ENCODE data around the gene BRI3BP.

The BRI3BP gene

DNA sequence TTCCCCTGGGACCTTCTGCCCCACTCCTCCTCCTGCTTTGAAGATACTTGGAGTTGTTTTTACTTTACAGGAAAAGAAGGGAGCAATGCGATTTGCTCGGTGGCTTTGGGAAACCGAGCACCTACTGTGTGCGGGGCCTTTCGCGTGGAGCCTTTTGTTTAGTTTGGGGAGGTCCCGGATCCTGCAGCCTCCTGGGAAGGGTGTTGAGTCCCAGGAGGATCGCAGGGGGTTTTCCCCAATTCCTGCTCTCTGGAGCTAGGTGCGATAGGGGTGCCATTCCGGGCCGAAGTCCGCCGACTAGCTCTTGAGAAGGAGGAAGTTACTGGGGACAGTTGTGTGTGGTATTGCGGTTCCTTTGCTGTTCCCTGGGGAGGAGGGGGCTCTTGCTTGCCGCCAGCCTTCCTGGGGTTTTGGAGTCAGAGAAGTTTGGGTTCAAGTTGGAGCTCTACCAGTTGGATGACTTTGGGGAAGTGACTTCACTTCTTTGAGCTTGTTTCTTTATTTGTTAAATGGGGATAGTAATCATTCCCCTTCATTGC, 1.1 kb downstream of the BRI3BP start:
- no peaks in the 10 kb centered on the region; the same call in 1 of the 2 replicates for H3K36me3 ChIP-seq (ENCODE audit: control insufficient read depth, insufficient read depth, low read length)
- no peaks in the 10 kb centered on the region for H3K27me3 ChIP-seq (replicated peaks; ENCODE audit: control insufficient read depth, insufficient read depth, low read length)
- DNase-seq (ENCODE audit: extremely low read depth, insufficient read length) = no peak
- H3K4me3 ChIP-seq (replicated peaks; ENCODE audit: low read depth, low read length) = peak overlapping the region; percentile 86
- TF ChIP-seq CTCF (IDR thresholded peaks at IDR 0.05; ENCODE audit: insufficient read depth, low read length, poor library complexity, severe bottlenecking) = peak; percentile 4

DNA sequence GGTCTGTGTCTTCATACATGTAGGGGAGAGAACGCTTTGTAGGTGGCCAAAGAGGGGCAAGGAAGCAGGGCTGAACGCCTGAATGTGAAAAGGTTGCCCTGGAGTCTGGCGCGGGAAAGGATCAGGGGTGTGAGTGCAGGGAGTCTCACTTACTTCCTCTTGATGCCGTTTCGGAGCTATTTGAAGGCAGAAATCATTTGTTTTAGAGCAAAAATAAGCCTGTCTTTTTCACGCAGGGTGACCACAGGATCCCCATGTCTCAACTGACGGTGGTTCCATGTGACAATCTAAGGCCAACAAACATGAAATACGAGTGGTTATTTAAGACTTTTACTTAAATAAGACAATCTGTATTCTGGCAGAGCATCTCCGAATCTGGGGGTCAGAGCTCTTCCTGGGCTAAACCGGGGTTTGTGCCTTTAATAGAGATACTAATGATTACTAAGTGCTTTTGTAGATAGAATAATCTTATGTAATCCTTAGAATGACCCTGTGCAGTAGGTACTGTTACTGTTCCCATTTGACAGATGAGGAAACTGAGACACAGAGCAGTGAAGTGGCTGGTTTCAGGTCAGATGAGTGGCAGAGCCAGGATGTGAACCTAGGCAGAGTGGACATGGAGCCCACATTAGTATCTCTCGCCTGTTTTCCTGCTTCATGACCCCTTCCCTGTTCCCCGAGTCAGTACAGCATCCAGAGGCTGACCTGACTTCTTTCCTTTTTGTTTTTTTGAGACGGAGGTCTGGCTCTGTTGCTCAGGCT, 1.9 kb downstream of the BRI3BP start:
- peak overlapping the region; percentile 86 for H3K4me3 ChIP-seq (replicated peaks; ENCODE audit: low read depth, low read length)
- DNase-seq (ENCODE audit: extremely low read depth, insufficient read length) = peak; percentile 41
- H3K36me3 ChIP-seq (ENCODE audit: control insufficient read depth, insufficient read depth, low read length) = no peaks in the 10 kb centered on the region; the same call in 1 of the 2 replicates
- TF ChIP-seq CTCF (IDR thresholded peaks at IDR 0.05; ENCODE audit: insufficient read depth, low read length, poor library complexity, severe bottlenecking) = no peak
- no peaks in the 10 kb centered on the region for H3K27me3 ChIP-seq (replicated peaks; ENCODE audit: control insufficient read depth, insufficient read depth, low read length)

DNA sequence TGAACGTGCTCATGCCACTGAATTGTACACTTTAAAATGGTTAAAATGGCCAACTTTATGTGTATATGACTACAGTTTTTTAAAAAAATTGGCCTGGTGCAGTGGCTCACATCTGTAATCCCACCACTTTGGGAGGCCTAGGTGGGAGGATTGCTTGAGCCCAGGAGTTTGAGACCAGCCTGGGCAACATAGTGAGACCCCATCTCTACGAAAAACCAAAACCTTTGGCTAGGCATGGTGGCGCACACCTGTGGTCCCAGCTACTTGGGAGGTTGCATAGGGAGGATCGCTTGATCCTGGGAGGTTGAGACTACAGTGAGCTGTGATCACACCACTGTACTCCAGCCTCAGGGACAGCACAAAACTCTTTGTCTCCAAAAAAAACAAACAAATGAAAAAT, 5.3 kb downstream of the BRI3BP start:
- no peak for TF ChIP-seq CTCF (IDR thresholded peaks at IDR 0.05; ENCODE audit: insufficient read depth, low read length, poor library complexity, severe bottlenecking)
- no peak overlapping the region for H3K4me3 ChIP-seq (replicated peaks; ENCODE audit: low read depth, low read length)

DNA sequence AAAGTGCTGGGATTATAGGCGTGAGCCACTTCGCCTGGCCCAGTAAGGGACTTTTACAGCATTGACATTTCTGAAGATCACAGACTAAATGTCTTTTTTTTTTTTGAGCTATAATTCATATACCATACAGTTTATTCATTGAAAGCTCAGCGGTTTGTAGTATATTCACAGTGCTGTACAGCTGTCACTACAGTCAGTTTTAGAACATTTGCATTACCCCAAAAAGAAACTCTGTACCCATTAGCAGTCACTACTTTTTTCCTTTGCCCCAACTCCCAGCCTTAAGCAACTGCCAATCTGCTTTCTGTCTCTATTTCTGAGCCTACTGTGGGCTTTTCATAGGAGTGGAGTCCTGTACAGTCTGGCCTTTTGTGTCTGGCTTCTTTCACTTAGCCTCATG, 8.2 kb downstream of the BRI3BP start:
- H3K27me3 ChIP-seq (replicated peaks; ENCODE audit: control insufficient read depth, insufficient read depth, low read length) = no peaks in the 10 kb centered on the region
- no peak overlapping the region for H3K4me3 ChIP-seq (replicated peaks; ENCODE audit: low read depth, low read length)
- TF ChIP-seq CTCF (IDR thresholded peaks at IDR 0.05; ENCODE audit: insufficient read depth, low read length, poor library complexity, severe bottlenecking) = no peak
- peaks cover 5% of the 10 kb centered on the region for H3K36me3 ChIP-seq (ENCODE audit: control insufficient read depth, insufficient read depth, low read length)
- DNase-seq (ENCODE audit: extremely low read depth, insufficient read length) = no peak

More for the DNA sequence above, 5.3 kb downstream of the BRI3BP start:
- no peak for DNase-seq (ENCODE audit: extremely low read depth, insufficient read length)
- H3K36me3 ChIP-seq (ENCODE audit: control insufficient read depth, insufficient read depth, low read length) = peaks cover 2% of the 10 kb centered on the region
- no peaks in the 10 kb centered on the region for H3K27me3 ChIP-seq (replicated peaks; ENCODE audit: control insufficient read depth, insufficient read depth, low read length)

- no peak for TF ChIP-seq CTCF (IDR thresholded peaks at IDR 0.05; ENCODE audit: insufficient read depth, low read length, poor library complexity, severe bottlenecking)
- no peak for DNase-seq (ENCODE audit: extremely low read depth, insufficient read length)
- H3K4me3 ChIP-seq (replicated peaks; ENCODE audit: low read depth, low read length) = no peak overlapping the region
Observed at GRCh38 chr12:125003021-125003420, 9.6 kb downstream of the BRI3BP start.

More at GRCh38 chr12:125003021-125003420, 9.6 kb downstream of the BRI3BP start:
- Histone ChIP-seq H3K27me3 (replicated peaks; ENCODE audit: control insufficient read depth, insufficient read depth, low read length) (no peaks in the 10 kb centered on the region), H3K36me3 (ENCODE audit: control insufficient read depth, insufficient read depth, low read length) (peaks cover 9% of the 10 kb centered on the region)
